Mucosa of stomach (tissue), 1 donor: Measurements from ENCODE around the gene SLC26A3.

ENCODE experiments used
- H3K27me3 ChIP-seq: one replicate; pipeline ENCODE4 v1.7.0; 2013; ENCODE audit warnings: mild to moderate bottlenecking, low read length; ENCODE audit not compliant: control insufficient read depth, insufficient read depth
- H3K36me3 ChIP-seq: one replicate; pipeline ENCODE4 v1.7.0; 2013; ENCODE audit warnings: low read length; ENCODE audit not compliant: control insufficient read depth, insufficient read depth
- H3K4me1 ChIP-seq: one replicate; pipeline ENCODE4 v1.7.0; 2013; ENCODE audit warnings: mild to moderate bottlenecking, low read length; ENCODE audit not compliant: control insufficient read depth, insufficient read depth
- H3K4me3 ChIP-seq: one replicate; pipeline ENCODE4 v1.7.0; 2013; ENCODE audit warnings: low read length
- H3K9ac ChIP-seq: one replicate; pipeline ENCODE4 v1.7.0; 2013; ENCODE audit warnings: mild to moderate bottlenecking, low read length, moderate library complexity
- H3K9me3 ChIP-seq: one replicate; pipeline ENCODE4 v1.7.0; 2013; ENCODE audit warnings: mild to moderate bottlenecking, low read length, moderate library complexity; ENCODE audit not compliant: control insufficient read depth
- donor health status: Pancreatic carcinoma.

SLC26A3 gene

GRCh38 chr7:107836237-107837144 lies 33.5 kb upstream of the SLC26A3 start:
- H3K9me3 ChIP-seq = no peaks in the 10 kb centered on the region
- H3K36me3 ChIP-seq = no peaks in the 10 kb centered on the region
- H3K4me3 ChIP-seq = no peak overlapping the region
- H3K4me1 ChIP-seq = peaks cover 10% of the 10 kb centered on the region
- no peak overlapping the region for H3K9ac ChIP-seq
- no peaks in the 10 kb centered on the region for H3K27me3 ChIP-seq

- Histone ChIP-seq H3K4me1 (peaks cover 10% of the 10 kb centered on the region), H3K9me3 (no peaks in the 10 kb centered on the region), H3K27me3 (no peaks in the 10 kb centered on the region), H3K36me3 (no peaks in the 10 kb centered on the region), H3K9ac (no peak overlapping the region), H3K4me3 (no peak overlapping the region)
Measured at GRCh38 chr7:107834401-107834800, 31.4 kb upstream of the SLC26A3 start.

GRCh38 chr7:107833684-107834106 lies 30.7 kb upstream of the SLC26A3 start:
- Histone ChIP-seq H3K9me3 (no peaks in the 10 kb centered on the region), H3K4me1 (peaks cover 10% of the 10 kb centered on the region), H3K9ac (no peak overlapping the region), H3K27me3 (no peaks in the 10 kb centered on the region), H3K36me3 (no peaks in the 10 kb centered on the region), H3K4me3 (no peak overlapping the region)

- H3K4me3 ChIP-seq = no peak overlapping the region
- no peaks in the 10 kb centered on the region for H3K4me1 ChIP-seq
- no peaks in the 10 kb centered on the region for H3K36me3 ChIP-seq
- H3K9me3 ChIP-seq = no peaks in the 10 kb centered on the region
- H3K27me3 ChIP-seq = no peaks in the 10 kb centered on the region
- H3K9ac ChIP-seq = no peak overlapping the region
Measured at GRCh38 chr7:107830420-107830819, 27.4 kb upstream of the SLC26A3 start.

- no peaks in the 10 kb centered on the region for H3K4me1 ChIP-seq
- H3K9me3 ChIP-seq = no peaks in the 10 kb centered on the region
- H3K4me3 ChIP-seq = no peak overlapping the region
- H3K9ac ChIP-seq = no peak overlapping the region
- no peaks in the 10 kb centered on the region for H3K27me3 ChIP-seq
- H3K36me3 ChIP-seq = no peaks in the 10 kb centered on the region
Measured at GRCh38 chr7:107828540-107828939, 25.5 kb upstream of the SLC26A3 start.

- Histone ChIP-seq H3K36me3 (no peaks in the 10 kb centered on the region), H3K9me3 (no peaks in the 10 kb centered on the region), H3K9ac (no peak overlapping the region), H3K4me3 (no peak overlapping the region), H3K27me3 (no peaks in the 10 kb centered on the region), H3K4me1 (no peaks in the 10 kb centered on the region)
Measured at GRCh38 chr7:107827501-107827900, 24.5 kb upstream of the SLC26A3 start.

GRCh38 chr7:107826451-107826850 lies 23.4 kb upstream of the SLC26A3 start:
- H3K9ac ChIP-seq = no peak overlapping the region
- no peaks in the 10 kb centered on the region for H3K36me3 ChIP-seq
- H3K27me3 ChIP-seq = no peaks in the 10 kb centered on the region
- no peaks in the 10 kb centered on the region for H3K9me3 ChIP-seq
- no peak overlapping the region for H3K4me3 ChIP-seq
- no peaks in the 10 kb centered on the region for H3K4me1 ChIP-seq

- Histone ChIP-seq H3K36me3 (no peaks in the 10 kb centered on the region), H3K4me1 (no peaks in the 10 kb centered on the region), H3K4me3 (no peak overlapping the region)
Measured at GRCh38 chr7:107824858-107825257, 21.8 kb upstream of the SLC26A3 start.

GRCh38 chr7:107818622-107819021 lies 15.6 kb upstream of the SLC26A3 start:
- Histone ChIP-seq H3K4me3 (no peak overlapping the region), H3K9ac (no peak overlapping the region), H3K4me1 (no peaks in the 10 kb centered on the region), H3K27me3 (no peaks in the 10 kb centered on the region), H3K9me3 (no peaks in the 10 kb centered on the region), H3K36me3 (no peaks in the 10 kb centered on the region)

More at GRCh38 chr7:107824858-107825257, 21.8 kb upstream of the SLC26A3 start:
- H3K9ac ChIP-seq = no peak overlapping the region
- H3K27me3 ChIP-seq = no peaks in the 10 kb centered on the region
- H3K9me3 ChIP-seq = no peaks in the 10 kb centered on the region

GRCh38 chr7:107816011-107816566 lies 13.1 kb upstream of the SLC26A3 start:
- no peak overlapping the region for H3K4me3 ChIP-seq
- no peak overlapping the region for H3K9ac ChIP-seq
- H3K9me3 ChIP-seq = no peaks in the 10 kb centered on the region
- H3K36me3 ChIP-seq = no peaks in the 10 kb centered on the region
- no peaks in the 10 kb centered on the region for H3K4me1 ChIP-seq
- H3K27me3 ChIP-seq = no peaks in the 10 kb centered on the region

- Histone ChIP-seq H3K9me3 (no peaks in the 10 kb centered on the region), H3K36me3 (no peaks in the 10 kb centered on the region), H3K27me3 (no peaks in the 10 kb centered on the region), H3K9ac (no peak overlapping the region), H3K4me3 (no peak overlapping the region), H3K4me1 (no peaks in the 10 kb centered on the region)
Measured at GRCh38 chr7:107815254-107815882, 12.3 kb upstream of the SLC26A3 start.

GRCh38 chr7:107813524-107813923 lies 10.5 kb upstream of the SLC26A3 start:
- Histone ChIP-seq H3K9ac (no peak overlapping the region), H3K4me1 (no peaks in the 10 kb centered on the region)

More at GRCh38 chr7:107813524-107813923, 10.5 kb upstream of the SLC26A3 start:
- Histone ChIP-seq H3K36me3 (no peaks in the 10 kb centered on the region), H3K9me3 (no peaks in the 10 kb centered on the region), H3K27me3 (no peaks in the 10 kb centered on the region), H3K4me3 (no peak overlapping the region)
